Motor neuron (in vitro differentiated cells): Measurements from ENCODE around the gene BCAS1. TPM values are rescaled to one million over a fixed set of nuclear protein-coding genes. Genes with fewer than 3 reads are reported as not detected.

Experiments
- total RNA-seq, 8 experiments: library from RNA; unstranded; fragments of 300-600 nt; gene quantifications; 2 replicates each; pipeline versions ENCODE4 v1.2.3 to v1.2.4, GENCODE V29; 2022

The BCAS1 gene
- total RNA-seq, 8 experiments from 2014 or later, result 0.05 to 1.3 (median 0.28) TPM

Other genes with a start within 250 kb of the BCAS1 start
- gene CYP24A1, start 103.4 kb upstream of the BCAS1 start, total RNA-seq, result 1 to 10 TPM in 2 of 8 experiments, under 1 TPM in 4, not detected in 2; 0.04 to 2.8 (median 0.40) TPM
- gene PFDN4, start 137.5 kb upstream of the BCAS1 start, total RNA-seq, result 100 to 1,000 TPM in 7 of 8 experiments, 10 to 100 TPM in 1; 77.6 to 149 (median 137) TPM